ENCODE data around the gene KIFC3.
"Not testable (repeated sequence)": the region's sequence is repeated elsewhere in the genome, so short reads cannot be mapped to it uniquely, and the experiment has no call there.

The KIFC3 gene

GRCh38 chr16:57803134-57803990 is 1.1 kb upstream of the KIFC3 start:
- no peak for DNase-seq (ENCODE audit: low read depth)

DNA sequence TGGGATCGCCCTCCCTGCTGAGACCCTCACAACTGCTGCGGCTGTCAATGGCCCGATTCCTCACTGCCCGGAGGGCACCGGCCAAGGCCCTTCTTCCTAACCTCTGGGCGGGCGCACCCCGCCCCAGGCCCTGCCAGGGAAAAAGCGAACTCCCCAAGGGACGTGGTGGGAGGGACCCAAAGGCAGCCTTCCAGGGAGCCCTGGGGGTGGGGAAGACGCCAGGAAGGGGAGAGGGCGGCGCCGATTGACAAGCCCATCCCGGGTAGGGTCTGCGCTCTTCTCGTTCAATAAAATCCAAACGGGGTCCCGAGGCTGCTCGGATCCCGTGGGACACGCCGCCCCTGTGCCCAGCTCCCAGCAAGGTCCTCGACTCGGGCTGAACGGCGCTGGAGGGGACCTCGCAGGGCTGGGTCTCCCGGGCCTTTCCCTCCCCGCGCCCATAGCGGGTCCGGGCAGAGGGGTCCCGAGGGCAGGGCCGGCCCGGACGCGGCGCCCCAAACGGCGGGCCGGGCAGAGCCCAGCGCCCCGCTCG is 416 bp downstream of the KIFC3 start:
- no peak for DNase-seq (ENCODE audit: low read depth)

DNA sequence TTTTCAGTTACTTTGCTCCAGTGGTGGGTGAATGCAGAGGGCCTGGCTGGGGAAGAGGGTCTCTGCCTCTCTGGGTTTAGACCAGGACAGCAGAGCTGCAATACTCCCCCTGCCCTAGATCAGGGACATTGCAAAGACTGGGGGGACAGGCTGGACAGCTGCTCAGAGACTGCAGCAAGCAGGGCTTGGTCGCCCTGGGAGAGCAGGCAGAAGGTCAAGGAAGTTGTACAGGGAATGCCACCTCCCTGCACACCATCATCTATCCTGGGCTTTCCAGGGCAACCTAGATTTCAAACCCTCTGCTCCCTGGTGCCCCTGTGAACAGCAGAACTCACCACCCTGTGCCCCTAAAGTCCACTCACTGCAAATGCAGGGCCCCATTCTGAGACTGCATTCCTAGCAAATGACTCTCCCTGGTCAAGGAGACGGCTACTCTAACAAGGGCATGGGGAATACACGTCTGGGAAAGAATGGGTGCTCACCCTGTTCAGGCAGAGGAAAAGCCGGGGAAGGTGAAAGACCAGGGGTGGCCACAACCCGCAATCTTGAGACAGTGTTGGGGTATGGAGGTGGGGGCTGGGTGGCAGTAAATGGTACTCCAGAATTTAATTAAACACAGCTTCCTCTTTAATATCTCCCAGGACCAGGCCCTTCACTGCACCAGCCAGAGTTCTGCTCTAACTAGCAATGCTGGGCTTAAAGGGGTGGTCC is 1.0 kb downstream of the KIFC3 start:
- DNase-seq (ENCODE audit: low read depth) = peak; percentile 53

- no peak for DNase-seq (ENCODE audit: low read depth)
Observed at GRCh38 chr16:57800200-57801097, 1.8 kb downstream of the KIFC3 start.

DNA sequence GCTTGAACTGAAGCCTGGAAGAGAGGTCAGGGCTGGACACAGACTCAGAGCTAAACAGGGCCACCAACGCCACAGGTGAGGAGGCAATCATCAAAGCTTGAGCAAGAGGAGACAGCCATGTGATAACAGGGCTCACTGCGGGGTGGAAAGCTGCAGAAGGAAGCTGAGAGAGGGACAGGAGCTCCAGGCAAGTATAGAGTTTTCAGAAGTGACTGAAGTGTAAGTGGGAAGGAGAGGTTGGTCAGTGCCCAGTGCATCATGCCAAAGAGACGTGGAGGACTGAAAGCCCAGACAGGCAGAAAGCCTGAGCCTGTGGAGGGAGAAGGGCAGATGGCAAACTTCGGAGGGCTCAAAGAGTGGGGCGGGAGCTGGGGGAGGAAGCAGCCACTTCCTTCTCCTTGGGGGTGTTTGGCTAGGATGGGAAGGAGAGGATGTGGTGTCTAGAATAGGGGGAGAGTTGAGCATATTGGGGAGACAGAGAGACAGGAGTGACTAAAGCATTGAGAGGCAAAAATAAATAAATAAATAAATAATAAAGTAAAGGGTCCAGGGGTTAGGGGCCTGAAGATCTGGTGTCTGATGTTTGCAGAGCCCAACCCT is 2.6 kb downstream of the KIFC3 start:
- no peak for DNase-seq (ENCODE audit: low read depth)

DNA sequence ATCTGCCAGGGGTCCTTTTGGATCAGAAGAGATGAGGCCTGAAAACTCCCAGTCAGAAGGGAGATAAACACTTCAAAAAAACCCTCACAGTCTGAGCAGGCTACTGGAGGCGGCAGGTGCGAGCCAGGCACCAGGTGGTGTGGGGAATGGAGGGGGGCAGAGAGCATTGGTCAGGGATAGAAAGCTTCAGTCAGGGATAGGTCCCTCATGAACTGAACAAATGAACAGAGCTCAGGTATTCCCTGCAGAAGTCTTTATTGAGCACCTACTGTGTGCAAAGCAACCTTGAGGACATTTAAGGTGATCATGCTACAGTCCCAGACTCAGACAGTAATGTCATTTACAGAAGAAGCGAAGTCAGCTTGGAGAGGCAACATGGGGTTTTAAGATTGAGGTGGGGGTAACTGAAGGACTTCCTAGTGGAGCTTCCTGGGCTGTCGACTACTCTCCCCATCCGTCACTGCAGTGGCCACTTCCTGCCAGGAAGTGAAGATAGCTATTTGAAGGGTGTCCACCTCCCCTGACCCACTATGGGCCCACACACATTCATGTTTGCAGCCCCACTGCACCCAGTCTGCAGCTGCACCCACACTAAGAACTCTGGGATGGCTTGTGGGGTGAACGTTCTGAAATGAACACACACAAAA is 3.2 kb downstream of the KIFC3 start:
- DNase-seq (ENCODE audit: low read depth) = no peak

DNA sequence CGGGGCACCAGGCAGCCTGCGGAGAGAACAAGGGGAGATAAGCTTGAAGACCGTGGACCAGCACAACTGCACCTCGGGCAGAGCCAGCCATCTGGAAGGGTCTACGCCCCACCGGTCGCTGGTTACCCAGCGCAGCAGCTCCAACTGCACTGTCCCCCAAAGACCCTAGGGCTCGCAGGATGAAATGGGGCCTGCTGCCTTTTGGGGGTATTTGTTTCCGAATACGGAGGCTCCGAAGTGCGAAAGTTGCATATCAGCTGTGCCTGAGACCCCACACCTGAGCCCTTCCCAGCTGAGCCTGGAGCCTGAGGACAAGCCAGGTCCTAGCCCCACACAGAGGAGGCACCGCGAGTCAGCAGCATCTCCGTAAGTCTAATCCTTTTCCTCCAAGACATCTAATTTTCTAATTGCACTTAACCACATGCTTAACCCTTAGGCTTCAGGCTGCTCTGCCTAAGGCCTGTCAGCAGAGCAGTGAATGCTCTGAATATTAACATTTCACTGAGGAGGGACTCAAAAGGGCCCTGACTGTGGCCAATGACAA is 4.0 kb downstream of the KIFC3 start:
- no peak for DNase-seq (ENCODE audit: low read depth)

DNA sequence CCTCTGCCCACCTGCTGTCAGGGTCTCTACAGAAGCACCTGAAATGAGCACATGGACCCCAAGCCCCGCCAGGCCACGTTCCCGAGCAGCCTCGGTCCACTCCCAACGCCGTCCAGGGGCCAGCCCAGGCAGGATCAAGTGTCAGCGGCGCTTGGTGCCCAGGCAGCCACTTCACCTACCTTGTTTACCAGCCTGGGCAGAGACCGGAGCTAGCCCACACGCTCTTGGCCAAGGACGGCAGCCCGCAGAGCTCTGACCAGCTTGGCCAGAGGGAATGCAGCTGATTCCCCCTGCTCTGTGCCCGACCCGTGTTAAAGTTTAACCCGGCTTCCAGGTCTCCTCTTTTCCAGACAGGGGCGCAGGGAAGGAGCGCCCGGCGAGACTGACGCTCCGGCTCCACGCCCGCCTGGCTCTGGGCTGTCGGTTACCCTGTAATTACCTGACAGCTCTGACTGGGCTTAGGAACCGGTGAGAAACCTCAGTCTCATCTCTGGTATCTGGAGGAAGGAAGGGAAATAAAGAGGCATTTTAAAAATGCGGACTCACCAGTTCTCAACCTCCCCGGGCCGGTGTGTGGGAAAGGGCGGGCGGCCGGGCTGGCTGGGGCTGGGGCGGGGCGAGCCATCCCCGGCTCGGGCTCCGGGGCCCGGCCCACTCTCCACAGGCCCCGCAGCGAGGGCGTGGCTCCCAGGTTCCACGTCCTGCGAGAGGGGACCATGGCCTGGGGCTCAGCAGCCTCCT is 4.6 kb downstream of the KIFC3 start:
- no peak for DNase-seq (ENCODE audit: low read depth)

- DNase-seq (ENCODE audit: low read depth) = no peak
Observed at GRCh38 chr16:57797216-57797525, 5.1 kb downstream of the KIFC3 start.

DNA sequence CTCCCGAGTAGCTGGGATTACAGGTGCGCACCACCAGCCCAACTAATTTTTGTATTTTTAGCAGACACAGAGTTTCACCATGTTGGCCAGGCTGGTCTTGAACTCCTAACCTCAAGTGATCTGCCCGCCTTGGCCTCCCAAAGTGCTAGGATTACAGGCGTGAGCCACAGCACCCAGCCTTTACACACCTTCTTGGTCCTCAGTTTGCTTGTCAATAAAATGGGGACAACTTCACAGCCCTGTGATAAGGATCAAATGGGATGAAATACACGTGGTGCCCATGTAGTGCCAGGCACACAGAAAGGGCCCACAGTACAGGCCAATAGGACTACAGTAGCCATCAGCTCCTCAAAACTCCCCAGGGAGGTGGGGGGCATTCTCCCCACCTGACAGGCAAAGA is 6.3 kb downstream of the KIFC3 start:
- not testable (repeated sequence) for DNase-seq (ENCODE audit: low read depth)

DNA sequence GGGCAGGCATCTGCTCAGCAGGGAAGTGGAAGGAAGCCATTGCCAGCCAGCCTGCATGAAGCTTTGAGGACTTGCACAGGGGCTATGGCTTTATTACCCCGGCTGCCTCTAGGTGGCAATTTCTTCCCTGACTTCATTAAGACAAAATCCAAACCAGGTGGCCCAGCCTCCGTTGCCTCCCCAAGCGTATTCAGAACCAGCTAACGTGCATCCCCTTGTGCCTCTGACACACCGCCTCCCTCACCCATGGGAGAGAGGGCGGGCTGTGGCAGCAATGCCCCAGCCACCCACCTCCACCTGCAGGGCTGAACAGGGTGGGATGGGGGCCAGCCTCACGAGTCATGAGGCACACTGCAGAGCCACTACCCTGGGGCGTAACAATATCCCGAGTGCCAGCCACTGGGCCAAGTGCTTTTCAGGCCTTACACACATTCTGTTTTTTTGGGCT is 6.8 kb downstream of the KIFC3 start:
- peak; percentile 42 for DNase-seq (ENCODE audit: low read depth)

DNA sequence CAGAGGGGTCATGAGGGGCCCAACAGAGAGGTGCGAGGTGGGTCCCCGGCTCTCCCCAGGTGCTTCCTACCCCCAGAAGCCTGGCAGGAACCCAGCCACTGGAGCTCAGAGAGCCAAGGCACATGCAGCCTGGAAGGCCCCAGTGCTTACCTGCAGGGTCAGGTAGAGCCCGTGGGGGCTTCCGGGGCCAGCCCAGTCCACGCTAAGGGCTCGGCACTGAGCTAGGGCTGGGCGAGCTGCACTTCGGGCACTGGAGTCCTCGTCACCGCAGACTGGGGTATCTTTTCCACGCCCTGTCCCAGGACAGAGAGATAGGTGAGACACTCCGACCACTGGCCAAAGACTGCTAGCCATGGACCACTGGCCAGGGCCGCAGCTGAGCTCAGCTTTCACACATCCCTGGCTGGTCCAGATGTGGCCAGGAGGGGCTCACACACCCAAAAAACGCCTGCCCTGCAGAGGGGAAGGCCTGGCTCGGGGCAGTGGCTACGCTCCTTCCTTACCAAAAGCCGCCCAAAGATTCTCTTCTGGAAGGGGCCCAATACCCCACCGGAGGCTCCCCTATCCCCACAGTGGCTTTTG is 7.4 kb downstream of the KIFC3 start:
- DNase-seq (ENCODE audit: low read depth) = no peak

DNA sequence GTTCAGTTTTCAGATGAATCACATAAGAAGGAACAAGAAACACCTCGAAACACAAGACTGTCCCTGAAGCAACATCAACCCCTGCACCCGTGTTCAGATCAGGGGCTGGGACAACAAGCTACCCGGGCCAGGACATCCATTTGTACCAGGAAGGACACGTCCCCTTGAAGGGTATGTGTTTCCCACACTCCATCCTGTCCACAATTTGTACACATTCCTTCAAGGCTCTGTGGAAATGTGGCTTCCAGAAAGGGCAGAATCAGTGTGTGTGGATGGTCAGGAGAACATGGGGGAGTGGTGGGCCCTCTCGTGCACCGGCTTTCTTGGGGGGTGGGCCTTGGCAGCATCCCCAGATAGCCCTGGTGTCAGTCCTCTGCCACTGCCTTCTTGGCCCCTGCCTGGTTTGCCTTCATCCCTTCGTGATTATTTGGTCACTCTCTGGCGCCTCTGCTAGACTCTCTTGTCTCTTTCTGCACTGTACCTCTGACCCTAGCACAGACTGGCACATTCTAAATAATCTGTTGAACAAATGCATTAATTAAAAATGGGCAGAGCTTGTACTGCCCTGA is 10.3 kb downstream of the KIFC3 start:
- DNase-seq (ENCODE audit: low read depth) = no peak

GRCh38 chr16:57791195-57791892 is 10.9 kb downstream of the KIFC3 start:
- DNase-seq (ENCODE audit: low read depth) = no peak

DNA sequence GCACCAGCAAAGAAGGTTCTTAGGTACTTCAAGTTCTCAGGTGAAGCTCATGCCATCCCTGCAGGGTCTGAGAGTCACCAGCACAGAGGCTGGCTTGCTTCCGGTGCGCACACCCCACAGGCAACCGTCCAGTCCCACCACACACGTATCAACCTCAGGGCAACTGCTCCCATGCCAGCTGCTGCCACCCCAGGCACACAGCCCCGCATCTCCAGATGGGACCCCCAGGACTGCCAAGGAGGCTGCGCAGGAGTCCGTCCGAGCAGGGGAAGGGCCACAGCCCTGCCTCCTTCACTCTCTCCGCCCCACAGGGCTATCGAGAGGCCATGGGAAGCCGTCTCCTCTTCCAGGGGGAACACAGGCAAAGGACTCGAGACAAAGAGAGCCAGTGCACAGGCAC is 13.3 kb downstream of the KIFC3 start:
- no peak for DNase-seq (ENCODE audit: low read depth)

DNA sequence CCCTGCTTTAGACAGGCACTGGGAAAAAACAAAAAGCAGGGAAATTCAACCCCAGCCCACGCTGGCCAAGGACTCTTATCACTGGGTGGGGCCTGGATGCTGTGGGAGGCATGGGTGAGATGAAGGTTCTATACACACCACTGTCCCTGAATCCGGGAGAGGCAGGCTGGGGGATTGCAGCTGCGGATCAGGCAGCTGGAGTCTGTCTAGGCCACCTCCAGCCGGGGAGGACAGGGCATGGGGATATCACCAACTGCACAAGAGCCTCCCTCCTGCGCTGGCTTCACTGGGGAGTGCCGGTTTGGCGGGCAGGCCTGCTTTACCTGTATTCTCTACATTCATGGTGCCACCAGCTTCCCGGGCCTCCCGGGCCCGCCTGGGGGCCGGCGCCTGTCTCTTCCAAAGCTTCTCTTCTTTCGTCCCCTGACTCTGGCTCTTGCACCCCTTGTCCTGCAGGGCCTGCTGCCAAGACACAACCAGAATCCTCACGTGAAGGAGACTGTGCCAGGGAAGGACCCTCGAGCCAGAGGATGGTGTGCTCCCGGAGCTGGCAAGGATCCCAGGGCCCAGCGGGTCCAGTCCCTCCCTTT is 13.9 kb downstream of the KIFC3 start:
- DNase-seq (ENCODE audit: low read depth) = no peak

- no peak for DNase-seq (ENCODE audit: low read depth)
Observed at GRCh38 chr16:57787519-57787905, 14.8 kb downstream of the KIFC3 start.

DNA sequence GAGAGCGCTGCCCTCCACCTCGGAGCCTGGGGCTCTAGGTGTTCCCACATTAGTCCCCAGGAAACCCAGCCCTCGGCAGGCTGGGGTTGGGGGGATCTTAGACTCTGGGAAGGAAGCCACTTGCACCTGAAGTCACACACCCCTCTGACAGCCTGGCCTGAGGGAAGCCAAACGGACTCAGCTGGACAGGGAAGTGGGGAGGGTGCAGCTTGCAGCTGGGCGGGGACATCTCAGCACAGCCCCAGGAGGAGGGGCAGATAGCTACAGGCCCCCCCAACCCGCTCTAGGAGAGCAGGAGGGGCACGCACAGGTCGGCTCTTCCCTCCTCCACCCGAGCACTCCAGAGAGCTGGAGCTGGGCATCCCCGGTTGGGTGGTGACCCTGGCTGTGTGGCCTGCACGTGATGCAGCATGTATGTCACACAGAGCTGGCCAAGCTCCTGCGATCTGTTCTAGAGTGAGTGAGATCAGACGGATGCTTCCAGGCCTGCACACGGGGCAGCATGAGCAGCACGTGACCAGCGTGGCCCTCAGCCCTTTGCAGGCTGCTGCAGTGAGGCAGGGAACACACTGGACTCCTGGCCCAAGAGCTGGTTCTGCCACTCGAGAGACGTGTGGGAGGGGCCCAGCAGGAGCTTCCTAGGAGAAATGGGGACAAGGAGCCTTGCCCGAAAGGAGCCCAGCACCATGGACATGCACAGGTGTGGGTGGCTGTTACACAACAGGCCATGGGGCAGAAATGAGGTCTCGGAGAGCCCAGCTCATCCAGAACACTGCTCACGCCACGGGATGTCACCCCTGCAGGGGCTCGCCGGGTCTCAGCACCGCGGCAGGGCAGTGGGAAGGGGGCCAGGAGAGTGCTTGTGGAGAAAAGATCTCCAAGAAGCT is 15.4 kb downstream of the KIFC3 start:
- DNase-seq (ENCODE audit: low read depth) = no peak

All from fibroblast of gingiva (primary cell).